ENCODE data around the gene MAP1LC3B.

Gene MAP1LC3B

GRCh38 chr16:87447323-87447722, 55.2 kb downstream of the MAP1LC3B start:
- Histone ChIP-seq H3K27ac (ENCODE audit: insufficient read depth in 1 of 2, low read depth in 1 of 2, low read length in 2 of 2, poor library complexity in 1 of 2, severe bottlenecking in 2 of 2) (no peak overlapping the region), H3K36me3 (ENCODE audit: control insufficient read depth in 4 of 4, insufficient read depth in 4 of 4, low read length in 3 of 4) (peaks cover 2 to 47% (median 20%) of the 10 kb centered on the region in 4 experiments), H3K4me3 (ENCODE audit: control insufficient read depth in 1 of 7, extremely low read depth in 1 of 7, insufficient read depth in 4 of 7, low read depth in 2 of 7, low read length in 6 of 7) (no peak overlapping the region), H3K9me3 (ENCODE audit: control extremely low read depth in 1 of 5, control insufficient read depth in 4 of 5, insufficient read depth in 2 of 5, low read depth in 1 of 5, low read length in 4 of 5) (peaks cover 0 to 8% (median 3%) of the 10 kb centered on the region in 5 experiments), H3K27me3 (replicated peaks in 2 of 5; ENCODE audit: control insufficient read depth in 4 of 5, insufficient read depth in 5 of 5, low read length in 4 of 5) (no peaks in the 10 kb centered on the region), H3K4me1 (ENCODE audit: control extremely low read depth in 1 of 4, control insufficient read depth in 4 of 4, insufficient read depth in 4 of 4, low read length in 3 of 4) (no peaks in the 10 kb centered on the region)
- POLR2A ChIA-PET, result no interaction called here
- 92% methylated on average over 2 of the region's 6 CpGs for WGBS (ENCODE audit: insufficient coverage)
- CTCF ChIA-PET, result interaction anchor here (1.1 to 1.5 kb wide), 2 partner anchors 16 to 19 kb away, joined by 4 read pairs; no protein-coding TSS in a partner anchor
- no peak for DNase-seq

GRCh38 chr16:87448866-87449265, 56.7 kb downstream of the MAP1LC3B start:
- Histone ChIP-seq H3K9me3 (ENCODE audit: control extremely low read depth in 1 of 5, control insufficient read depth in 4 of 5, insufficient read depth in 2 of 5, low read depth in 1 of 5, low read length in 4 of 5) (peaks cover 0 to 8% (median 2%) of the 10 kb centered on the region in 5 experiments), H3K27ac (ENCODE audit: insufficient read depth in 1 of 2, low read depth in 1 of 2, low read length in 2 of 2, poor library complexity in 1 of 2, severe bottlenecking in 2 of 2) (no peak overlapping the region), H3K27me3 (replicated peaks in 2 of 5; ENCODE audit: control insufficient read depth in 4 of 5, insufficient read depth in 5 of 5, low read length in 4 of 5) (no peaks in the 10 kb centered on the region), H3K36me3 (ENCODE audit: control insufficient read depth in 4 of 4, insufficient read depth in 4 of 4, low read length in 3 of 4) (peaks cover 2 to 59% (median 25%) of the 10 kb centered on the region in 4 experiments), H3K4me3 (ENCODE audit: control insufficient read depth in 1 of 7, extremely low read depth in 1 of 7, insufficient read depth in 4 of 7, low read depth in 2 of 7, low read length in 6 of 7) (no peak overlapping the region), H3K4me1 (ENCODE audit: control extremely low read depth in 1 of 4, control insufficient read depth in 4 of 4, insufficient read depth in 4 of 4, low read length in 3 of 4) (no peaks in the 10 kb centered on the region)
- no peak for DNase-seq
- WGBS (ENCODE audit: insufficient coverage), result 97% methylated on average over 12 of the region's 12 CpGs
- CTCF ChIA-PET, result interaction anchor here (1.3 to 1.5 kb wide), 3 partner anchors 15 to 187 kb away, joined by 3 to 4 read pairs (median 4); no protein-coding TSS in a partner anchor
- POLR2A ChIA-PET, result no interaction called here

GRCh38 chr16:87451563-87452210, 59.6 kb downstream of the MAP1LC3B start:
- ChIA-PET POLR2A (no interaction called here), CTCF (no interaction called here)
- DNase-seq, result no peak
- H3K9me3 ChIP-seq (ENCODE audit: control extremely low read depth in 1 of 5, control insufficient read depth in 4 of 5, insufficient read depth in 2 of 5, low read depth in 1 of 5, low read length in 4 of 5), result no peaks in the 10 kb centered on the region
- H3K27ac ChIP-seq (ENCODE audit: insufficient read depth in 1 of 2, low read depth in 1 of 2, low read length in 2 of 2, poor library complexity in 1 of 2, severe bottlenecking in 2 of 2), result no peak overlapping the region
- H3K27me3 ChIP-seq (replicated peaks in 2 of 5; ENCODE audit: control insufficient read depth in 4 of 5, insufficient read depth in 5 of 5, low read length in 4 of 5), result no peaks in the 10 kb centered on the region
- peaks cover 3 to 55% (median 21%) of the 10 kb centered on the region in 4 experiments for H3K36me3 ChIP-seq (ENCODE audit: control insufficient read depth in 4 of 4, insufficient read depth in 4 of 4, low read length in 3 of 4)
- 97% methylated on average over 18 of the region's 18 CpGs for WGBS (ENCODE audit: insufficient coverage)
- H3K4me3 ChIP-seq (ENCODE audit: control insufficient read depth in 1 of 7, extremely low read depth in 1 of 7, insufficient read depth in 4 of 7, low read depth in 2 of 7, low read length in 6 of 7), result no peak overlapping the region
- no peaks in the 10 kb centered on the region for H3K4me1 ChIP-seq (ENCODE audit: control extremely low read depth in 1 of 4, control insufficient read depth in 4 of 4, insufficient read depth in 4 of 4, low read length in 3 of 4)

- no peaks in the 10 kb centered on the region for H3K4me1 ChIP-seq (ENCODE audit: control extremely low read depth in 1 of 4, control insufficient read depth in 4 of 4, insufficient read depth in 4 of 4, low read length in 3 of 4)
- H3K4me3 ChIP-seq (ENCODE audit: control insufficient read depth in 1 of 7, extremely low read depth in 1 of 7, insufficient read depth in 4 of 7, low read depth in 2 of 7, low read length in 6 of 7), result no peak overlapping the region
- WGBS (ENCODE audit: insufficient coverage), result over 99% methylated on average over 13 of the region's 14 CpGs
- no peak overlapping the region for H3K27ac ChIP-seq (ENCODE audit: insufficient read depth in 1 of 2, low read depth in 1 of 2, low read length in 2 of 2, poor library complexity in 1 of 2, severe bottlenecking in 2 of 2)
- H3K27me3 ChIP-seq (replicated peaks in 2 of 5; ENCODE audit: control insufficient read depth in 4 of 5, insufficient read depth in 5 of 5, low read length in 4 of 5), result no peaks in the 10 kb centered on the region
- no peaks in the 10 kb centered on the region for H3K9me3 ChIP-seq (ENCODE audit: control extremely low read depth in 1 of 5, control insufficient read depth in 4 of 5, insufficient read depth in 2 of 5, low read depth in 1 of 5, low read length in 4 of 5)
- POLR2A ChIA-PET, result no interaction called here
- H3K36me3 ChIP-seq (ENCODE audit: control insufficient read depth in 4 of 4, insufficient read depth in 4 of 4, low read length in 3 of 4), result peaks cover 6 to 48% (median 17%) of the 10 kb centered on the region in 4 experiments
- no peak for DNase-seq
- CTCF ChIA-PET, result interaction anchor here (0.9 to 1.1 kb wide), 2 partner anchors 9 to 21 kb away, joined by 3 read pairs; no protein-coding TSS in a partner anchor
Observed at GRCh38 chr16:87453326-87453725, 61.2 kb downstream of the MAP1LC3B start.

Data from common myeloid progenitor, CD34-positive (primary cell).